Neural cell (in vitro differentiated cells): ENCODE data around the gene GALR3. TPM values are rescaled to one million over a fixed set of nuclear protein-coding genes. Genes with fewer than 3 reads are reported as not detected.
A peak's percentile ranks its signal among the peaks of the same experiment; 100 is the strongest.

Experiments used
- H2AFZ ChIP-seq: fragments of 200-600, 300-800 bp; sonication (generic), shearing (Covaris generic); 2 replicates; pipeline ENCODE4 v1.6.0; 2014; ENCODE audit warnings: low read depth, mild to moderate bottlenecking, antibody characterized with exemption, low read length, moderate library complexity
- H3F3A ChIP-seq: fragments of 200-600 bp; shearing (Covaris generic); 2 replicates; pipeline ENCODE4 v1.6.1; 2016; ENCODE audit warnings: mild to moderate bottlenecking, moderate library complexity, mixed read lengths, antibody characterized with exemption, low read length; ENCODE audit not compliant: insufficient read depth, poor library complexity, severe bottlenecking
- H3K27ac ChIP-seq: fragments of 200-600, 300-800 bp; sonication (generic), shearing (Covaris generic); 2 replicates; pipeline ENCODE4 v1.5.1; 2014; ENCODE audit warnings: mild to moderate bottlenecking, low read length, moderate library complexity
- H3K27me3 ChIP-seq: fragments of 300-800, 200-600 bp; sonication (generic), shearing (Covaris generic); 2 replicates; pipeline ENCODE4 v1.6.0; 2014; ENCODE audit warnings: mild to moderate bottlenecking, low read depth, low read length, moderate library complexity; ENCODE audit not compliant: insufficient read depth
- H3K36me3 ChIP-seq: fragments of 300-800, 200-600 bp; sonication (generic), shearing (Covaris generic); 2 replicates; pipeline ENCODE4 v1.5.1; 2014; ENCODE audit warnings: mild to moderate bottlenecking, antibody characterized with exemption, low read length, moderate library complexity; ENCODE audit not compliant: insufficient read depth
- H3K4me2 ChIP-seq: fragments of 300-800, 200-600 bp; sonication (generic), shearing (Covaris generic); 2 replicates; pipeline ENCODE4 v1.6.0; 2014; ENCODE audit warnings: mild to moderate bottlenecking, low read length
- H3K4me3 ChIP-seq: fragments of 300-800, 200-600 bp; sonication (generic), shearing (Covaris generic); 2 replicates; pipeline ENCODE4 v1.5.1; 2014; ENCODE audit warnings: mild to moderate bottlenecking, low read length, moderate library complexity
- H3K79me2 ChIP-seq: fragments of 200-600 bp; shearing (Covaris generic); replicated peaks from 2 replicates; pipeline ENCODE4 v1.6.0; 2014; ENCODE audit warnings: mild to moderate bottlenecking, low read length, moderate library complexity; ENCODE audit not compliant: insufficient read depth
- H3K9ac ChIP-seq: fragments of 300-800, 200-600 bp; sonication (generic), shearing (Covaris generic); 2 replicates; pipeline ENCODE4 v1.6.1; 2016; ENCODE audit warnings: mild to moderate bottlenecking, low read length, mixed read lengths
- H3K9me2 ChIP-seq: fragments of 200-600 bp; shearing (Covaris generic); 2 replicates; pipeline ENCODE4 v1.6.1; 2016; ENCODE audit warnings: mild to moderate bottlenecking, low read length, mixed read lengths; ENCODE audit not compliant: insufficient read depth
- H3K9me3 ChIP-seq: fragments of 200-600, 300-800 bp; sonication (generic), shearing (Covaris generic); 2 replicates; pipeline ENCODE4 v1.6.1; 2016; ENCODE audit warnings: mild to moderate bottlenecking, mixed run types, low read length, moderate library complexity, mixed read lengths
- H4K20me1 ChIP-seq: fragments of 200-600 bp; shearing (Covaris generic); 2 replicates; pipeline ENCODE4 v1.6.1; 2016; ENCODE audit warnings: mild to moderate bottlenecking, mixed run types; ENCODE audit not compliant: insufficient read depth
- EP300 ChIP-seq: fragments of 450-650 bp; conservative IDR thresholded peaks from 2 replicates; pipeline ENCODE4 v1.6.1; 2014; ENCODE audit warnings: antibody characterized with exemption, mild to moderate bottlenecking, moderate library complexity; ENCODE audit not compliant: poor library complexity, severe bottlenecking
- EZH2 ChIP-seq: fragments of 200-600, 300-800 bp; shearing (Covaris generic), sonication (generic); IDR thresholded peaks from 2 replicates; pipeline ENCODE4 v1.6.1; 2014; ENCODE audit warnings: antibody characterized with exemption, low read length, borderline replicate concordance, mild to moderate bottlenecking; ENCODE audit not compliant: insufficient read depth, poor library complexity, severe bottlenecking
- MXI1 ChIP-seq: fragments of 450-650 bp; conservative IDR thresholded peaks from 2 replicates; pipeline ENCODE4 v1.6.1; 2014; ENCODE audit warnings: antibody characterized with exemption, mild to moderate bottlenecking; ENCODE audit not compliant: poor library complexity, severe bottlenecking
- POLR2AphosphoS5 ChIP-seq: IDR thresholded peaks from 2 replicates; pipeline ENCODE4 v1.6.1; 2012
- RAD21 ChIP-seq: fragments of 450-650 bp; conservative IDR thresholded peaks from 2 replicates; pipeline ENCODE4 v1.6.1; 2014; ENCODE audit warnings: antibody characterized with exemption, mild to moderate bottlenecking, moderate library complexity
- REST ChIP-seq: IDR thresholded peaks from 2 replicates; pipeline ENCODE4 v1.6.1; 2012; ENCODE audit warnings: borderline replicate concordance
- SMC3 ChIP-seq: fragments of 450-650 bp; conservative IDR thresholded peaks from 2 replicates; pipeline ENCODE4 v1.6.1; 2014; ENCODE audit warnings: antibody characterized with exemption, mild to moderate bottlenecking, moderate library complexity; ENCODE audit not compliant: poor library complexity
- TAF1 ChIP-seq: IDR thresholded peaks from 2 replicates; pipeline ENCODE4 v1.6.1; 2012; ENCODE audit warnings: low read depth
- polyA plus RNA-seq: library from polyadenylated mRNA; depleted of rRNA; stranded (reverse); fragments of >200 nt; gene quantifications from 2 replicates; pipeline ENCODE4 v1.2.3, GENCODE V29; 2014
- TF ChIP-seq, protein P1 (sequence below): fragments of 450-650 bp; IDR thresholded peaks from 2 replicates; pipeline ENCODE4 v1.5.1; 2014; ENCODE audit warnings: antibody characterized with exemption, mild to moderate bottlenecking, moderate library complexity; ENCODE audit not compliant: poor library complexity, severe bottlenecking

The GALR3 gene
- polyA plus RNA-seq, 1 donor from 2014 or later: 0.73 TPM

GRCh38 chr22:37842015-37842793, 19.0 kb downstream of the GALR3 start:
- Histone ChIP-seq H3K4me3 (peak overlapping the region; percentile 81), H3F3A (peaks cover 6% of the 10 kb centered on the region), H3K9me2 (no peaks in the 10 kb centered on the region), H4K20me1 (no peaks in the 10 kb centered on the region), H2AFZ (no peak overlapping the region), H3K27me3 (no peaks in the 10 kb centered on the region), H3K36me3 (peaks cover 3% of the 10 kb centered on the region), H3K4me2 (peak overlapping the region; percentile 2), H3K9ac (no peak overlapping the region), H3K79me2 (peaks cover 18% of the 10 kb centered on the region), H3K27ac (no peak overlapping the region), H3K9me3 (no peaks in the 10 kb centered on the region)
- no peak for TF ChIP-seq TAF1
- TF ChIP-seq REST: no peak
- TF ChIP-seq EP300: no peak
- no peak for TF ChIP-seq POLR2AphosphoS5
- no peak for TF ChIP-seq EZH2
- TF ChIP-seq, protein P1, sequence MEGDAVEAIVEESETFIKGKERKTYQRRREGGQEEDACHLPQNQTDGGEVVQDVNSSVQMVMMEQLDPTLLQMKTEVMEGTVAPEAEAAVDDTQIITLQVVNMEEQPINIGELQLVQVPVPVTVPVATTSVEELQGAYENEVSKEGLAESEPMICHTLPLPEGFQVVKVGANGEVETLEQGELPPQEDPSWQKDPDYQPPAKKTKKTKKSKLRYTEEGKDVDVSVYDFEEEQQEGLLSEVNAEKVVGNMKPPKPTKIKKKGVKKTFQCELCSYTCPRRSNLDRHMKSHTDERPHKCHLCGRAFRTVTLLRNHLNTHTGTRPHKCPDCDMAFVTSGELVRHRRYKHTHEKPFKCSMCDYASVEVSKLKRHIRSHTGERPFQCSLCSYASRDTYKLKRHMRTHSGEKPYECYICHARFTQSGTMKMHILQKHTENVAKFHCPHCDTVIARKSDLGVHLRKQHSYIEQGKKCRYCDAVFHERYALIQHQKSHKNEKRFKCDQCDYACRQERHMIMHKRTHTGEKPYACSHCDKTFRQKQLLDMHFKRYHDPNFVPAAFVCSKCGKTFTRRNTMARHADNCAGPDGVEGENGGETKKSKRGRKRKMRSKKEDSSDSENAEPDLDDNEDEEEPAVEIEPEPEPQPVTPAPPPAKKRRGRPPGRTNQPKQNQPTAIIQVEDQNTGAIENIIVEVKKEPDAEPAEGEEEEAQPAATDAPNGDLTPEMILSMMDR: no peak
- TF ChIP-seq RAD21: no peak
- no peak for TF ChIP-seq MXI1
- no peak for TF ChIP-seq SMC3

DNA sequence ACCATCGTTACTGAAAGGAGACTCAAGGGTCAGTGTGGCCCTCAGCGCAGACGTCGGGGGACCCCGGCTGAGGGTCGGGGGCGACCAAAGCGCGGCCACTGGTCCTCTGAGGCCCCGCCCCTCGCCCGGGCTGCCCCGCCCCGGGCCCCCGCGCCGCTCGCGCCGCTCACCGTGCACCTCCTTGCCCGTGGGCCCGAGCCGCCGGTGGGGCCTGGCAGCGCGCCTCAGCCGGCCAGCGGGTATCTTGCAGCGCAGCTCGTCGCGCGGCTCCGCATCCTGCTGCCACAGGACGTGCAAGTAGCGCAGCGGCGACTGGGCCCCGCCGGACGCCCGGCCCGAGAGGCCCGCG, 20.5 kb downstream of the GALR3 start:
- H3K27ac ChIP-seq: peak overlapping the region; percentile 78
- H4K20me1 ChIP-seq: no peaks in the 10 kb centered on the region
- H3F3A ChIP-seq: peaks cover 6% of the 10 kb centered on the region
- H3K9me3 ChIP-seq: no peaks in the 10 kb centered on the region
- peak overlapping the region; percentile 81 for H3K4me3 ChIP-seq
- H3K27me3 ChIP-seq: no peaks in the 10 kb centered on the region
- peak overlapping the region; percentile 79 for H3K9ac ChIP-seq
- TF ChIP-seq EP300 (no peak), REST (peak; percentile 52)
- no peaks in the 10 kb centered on the region for H3K9me2 ChIP-seq
- H3K36me3 ChIP-seq: no peaks in the 10 kb centered on the region
- peak overlapping the region; percentile 70 for H3K4me2 ChIP-seq
- H3K79me2 ChIP-seq: peaks cover 18% of the 10 kb centered on the region
- no peak overlapping the region for H2AFZ ChIP-seq
